ENCODE data around the gene GMPPB.

GMPPB gene

GRCh38 chr3:49747792-49748480 is 24.2 kb upstream of the GMPPB start:
- no peak overlapping the region for H3K27ac ChIP-seq
- TF ChIP-seq, protein P1, sequence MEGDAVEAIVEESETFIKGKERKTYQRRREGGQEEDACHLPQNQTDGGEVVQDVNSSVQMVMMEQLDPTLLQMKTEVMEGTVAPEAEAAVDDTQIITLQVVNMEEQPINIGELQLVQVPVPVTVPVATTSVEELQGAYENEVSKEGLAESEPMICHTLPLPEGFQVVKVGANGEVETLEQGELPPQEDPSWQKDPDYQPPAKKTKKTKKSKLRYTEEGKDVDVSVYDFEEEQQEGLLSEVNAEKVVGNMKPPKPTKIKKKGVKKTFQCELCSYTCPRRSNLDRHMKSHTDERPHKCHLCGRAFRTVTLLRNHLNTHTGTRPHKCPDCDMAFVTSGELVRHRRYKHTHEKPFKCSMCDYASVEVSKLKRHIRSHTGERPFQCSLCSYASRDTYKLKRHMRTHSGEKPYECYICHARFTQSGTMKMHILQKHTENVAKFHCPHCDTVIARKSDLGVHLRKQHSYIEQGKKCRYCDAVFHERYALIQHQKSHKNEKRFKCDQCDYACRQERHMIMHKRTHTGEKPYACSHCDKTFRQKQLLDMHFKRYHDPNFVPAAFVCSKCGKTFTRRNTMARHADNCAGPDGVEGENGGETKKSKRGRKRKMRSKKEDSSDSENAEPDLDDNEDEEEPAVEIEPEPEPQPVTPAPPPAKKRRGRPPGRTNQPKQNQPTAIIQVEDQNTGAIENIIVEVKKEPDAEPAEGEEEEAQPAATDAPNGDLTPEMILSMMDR (conservative IDR thresholded peaks at IDR 0.05): no peak
- no peak for TF ChIP-seq ZFX (IDR thresholded peaks at IDR 0.05)

- TF ChIP-seq, protein P1 (conservative IDR thresholded peaks at IDR 0.05): no peak; the same call in 1 of the 2 replicates
- no peak for TF ChIP-seq ZFX (IDR thresholded peaks at IDR 0.05)
- no peak overlapping the region for H3K27ac ChIP-seq
These were observed 22.2 kb upstream of the GMPPB start for GRCh38 chr3:49745986-49746385.

DNA sequence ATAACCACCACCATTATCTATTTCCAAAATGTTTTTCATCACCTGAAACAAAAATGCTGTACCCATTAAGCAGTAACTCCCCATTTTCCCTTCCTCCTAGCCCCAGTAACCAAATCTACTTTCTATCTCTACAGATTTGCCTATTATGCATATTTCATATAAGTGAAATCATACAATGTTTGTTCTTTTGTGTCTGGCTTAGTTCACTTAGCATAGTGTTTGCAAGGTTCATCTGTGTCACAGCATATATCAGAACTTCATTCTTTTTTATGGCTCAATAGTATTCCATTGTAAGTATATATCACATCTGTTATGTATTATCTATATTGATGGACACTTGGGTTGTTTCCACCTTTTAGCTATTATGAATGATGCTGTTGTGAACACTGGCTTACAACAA is 16.7 kb upstream of the GMPPB start:
- no peak overlapping the region for H3K27ac ChIP-seq
- TF ChIP-seq, protein P1 (conservative IDR thresholded peaks at IDR 0.05): no peak
- no peak for TF ChIP-seq ZFX (IDR thresholded peaks at IDR 0.05)

DNA sequence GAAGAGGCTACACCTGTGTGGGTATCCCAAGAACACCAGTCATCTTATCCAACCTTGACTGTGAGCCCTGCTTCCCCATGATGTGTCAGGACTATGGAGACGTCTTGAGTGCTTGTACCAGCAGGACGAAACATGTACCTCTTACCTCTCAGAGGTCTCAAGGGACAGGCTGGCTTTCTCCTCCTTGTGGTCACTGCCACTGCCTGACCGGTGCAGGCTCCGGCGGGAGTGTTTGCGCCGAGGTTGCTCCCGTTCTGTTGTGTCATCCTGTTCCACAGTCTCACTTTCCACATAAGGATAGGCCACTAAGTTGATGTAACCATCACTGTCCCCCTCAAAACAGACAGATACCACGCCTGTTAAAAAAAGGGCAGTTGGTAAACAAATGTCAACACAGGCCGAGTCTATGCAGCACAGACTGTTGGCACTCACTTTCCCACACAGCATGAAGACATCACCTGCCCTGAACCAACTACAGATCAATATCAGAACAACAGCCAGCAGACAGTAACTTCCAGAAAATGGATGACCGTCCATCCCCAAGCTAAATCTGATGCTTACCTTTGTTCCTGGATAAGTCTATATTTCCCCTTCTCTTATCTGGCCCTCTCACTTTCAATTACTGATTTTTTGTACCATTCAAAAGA is 14.4 kb upstream of the GMPPB start:
- no peak for TF ChIP-seq ZFX (IDR thresholded peaks at IDR 0.05)
- TF ChIP-seq, protein P1 (conservative IDR thresholded peaks at IDR 0.05): no peak

DNA sequence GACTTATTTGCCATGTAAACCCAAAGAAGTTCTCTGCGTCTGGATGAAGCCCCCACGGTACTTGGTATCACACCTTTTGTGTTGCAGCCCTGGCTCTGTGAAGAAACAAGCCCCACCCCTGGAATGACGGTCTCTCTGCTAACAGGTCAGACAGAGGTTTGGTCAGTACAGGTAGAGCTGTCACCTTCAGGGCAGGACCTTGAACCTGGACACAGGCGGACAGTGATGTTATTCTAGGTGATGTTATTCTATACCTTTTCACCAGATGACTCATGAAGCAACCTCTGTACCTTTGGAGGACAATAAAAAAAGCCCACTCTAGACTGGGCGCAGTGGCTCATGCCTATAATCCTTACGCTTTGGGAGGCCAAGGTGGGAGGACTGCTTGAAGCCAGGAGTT is 11.0 kb upstream of the GMPPB start:
- no peak for TF ChIP-seq ZFX (IDR thresholded peaks at IDR 0.05)
- TF ChIP-seq, protein P1 (conservative IDR thresholded peaks at IDR 0.05): no peak
- H3K27ac ChIP-seq: no peak overlapping the region

More for the DNA sequence above, 14.4 kb upstream of the GMPPB start:
- no peak overlapping the region for H3K27ac ChIP-seq

DNA sequence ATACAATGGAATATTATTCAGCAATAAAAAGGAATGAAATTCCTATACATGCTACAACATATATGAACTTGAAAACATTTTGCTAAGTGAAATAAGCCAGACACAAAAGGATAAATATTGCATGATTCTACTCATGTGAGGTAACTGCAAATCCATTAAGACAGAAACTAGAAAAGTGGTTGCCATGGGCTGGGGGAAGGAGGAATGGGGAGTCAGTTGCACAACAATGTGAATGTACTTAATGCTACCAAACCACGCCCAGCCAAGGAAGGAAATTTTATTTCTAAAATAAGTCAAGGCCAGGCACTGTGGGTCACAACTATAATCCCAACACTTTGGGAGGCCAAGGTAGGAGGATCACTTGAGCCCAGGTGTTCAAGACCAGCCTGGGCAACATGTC is 9.8 kb upstream of the GMPPB start:
- TF ChIP-seq, protein P1 (conservative IDR thresholded peaks at IDR 0.05): no peak
- TF ChIP-seq ZFX (IDR thresholded peaks at IDR 0.05): no peak
- no peak overlapping the region for H3K27ac ChIP-seq

DNA sequence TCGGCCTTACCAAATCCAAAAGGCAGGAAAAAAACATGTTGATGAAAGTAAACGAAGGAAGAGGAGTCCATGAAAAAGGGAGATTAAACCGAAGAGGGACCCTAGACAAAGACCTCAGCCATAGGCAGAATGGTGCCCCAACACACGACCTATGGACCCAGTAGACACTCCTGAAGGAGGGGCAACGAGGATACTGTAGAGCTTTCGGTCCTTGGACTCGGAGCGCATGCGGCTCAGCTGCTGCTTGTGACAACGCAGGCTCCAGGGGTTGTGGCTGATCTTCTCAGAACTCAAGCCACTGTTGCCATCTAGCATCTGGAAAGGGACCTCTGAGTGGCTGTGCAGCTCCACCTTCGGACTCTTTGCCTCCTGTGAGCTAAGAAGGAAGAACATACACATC is 8.8 kb upstream of the GMPPB start:
- no peak for TF ChIP-seq ZFX (IDR thresholded peaks at IDR 0.05)
- TF ChIP-seq, protein P1 (conservative IDR thresholded peaks at IDR 0.05): no peak

More for the DNA sequence above, 8.8 kb upstream of the GMPPB start:
- H3K27ac ChIP-seq: no peak overlapping the region

Measured in C4-2B (cell line).